ENCODE data around the gene SEC16B. TPM values are rescaled to one million over a fixed set of nuclear protein-coding genes. Genes with fewer than 3 reads are reported as not detected.

SEC16B gene
- total and polyA plus RNA-seq, 9 of the 15 experiments (the other 6 are each of a cell fraction or from before 2014, with no cell fraction given), result not detected

DNA sequence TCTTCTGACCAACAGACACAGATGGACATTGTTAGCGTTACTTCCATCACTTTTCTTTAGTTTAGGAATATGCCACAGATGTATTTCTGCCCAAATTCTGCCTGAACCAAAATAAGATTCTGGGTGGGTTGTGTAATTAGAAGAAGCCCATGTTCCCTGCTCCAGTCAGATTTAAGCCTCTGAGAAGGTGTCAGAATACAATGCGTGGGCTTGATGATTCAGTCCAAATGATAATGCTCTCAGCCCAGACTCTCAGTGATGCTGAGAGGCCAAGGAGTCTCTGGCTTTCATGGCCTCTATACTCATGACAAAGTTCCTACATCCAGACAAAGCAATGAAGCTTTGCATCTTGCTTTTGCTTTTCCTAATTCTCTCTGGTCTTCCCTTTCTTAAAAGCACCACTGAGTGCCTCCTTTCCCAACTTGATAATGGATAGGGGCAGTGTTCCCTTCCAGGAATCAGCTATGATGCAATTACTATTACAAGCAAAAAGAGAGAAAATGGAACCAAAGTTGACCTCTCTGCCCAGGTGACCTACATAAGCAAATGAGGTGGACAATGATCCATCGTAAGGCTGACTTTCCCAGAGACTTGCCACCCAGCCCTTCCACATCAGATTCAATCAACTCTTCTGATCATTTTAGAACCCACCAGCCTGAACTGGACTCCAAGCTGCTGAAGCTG lies 8.8 kb downstream of the SEC16B start:
- in situ Hi-C loops (cut with MboI), result no loop called here

More for the DNA sequence above, 8.8 kb downstream of the SEC16B start:
- Histone ChIP-seq H3K9ac (ENCODE audit: insufficient read depth in 1 of 2, low read depth in 2 of 2, low read length in 2 of 2) (no peak overlapping the region), H3K4me3 (no peak overlapping the region), H3K27me3 (ENCODE audit: control insufficient read depth in 2 of 2, insufficient read depth in 2 of 2, low read length in 2 of 2) (no peaks in the 10 kb centered on the region), H3K4me1 (replicated peaks in 1 of 2; ENCODE audit: control insufficient read depth in 2 of 2, insufficient read depth in 2 of 2, low read length in 2 of 2) (no peaks in the 10 kb centered on the region), H3K9me1 (ENCODE audit: control insufficient read depth, insufficient read depth, low read length) (no peaks in the 10 kb centered on the region), H3K79me2 (ENCODE audit: control insufficient read depth, insufficient read depth, low read length) (no peaks in the 10 kb centered on the region), H3K9me3 (replicated peaks; ENCODE audit: control insufficient read depth, insufficient read depth, low read depth, low read length) (no peaks in the 10 kb centered on the region), H4K20me1 (replicated peaks; ENCODE audit: control insufficient read depth, insufficient read depth, low read length) (no peaks in the 10 kb centered on the region), H3K27ac (ENCODE audit: extremely low read depth, low read depth, low read length) (no peak overlapping the region), H3K4me2 (ENCODE audit: insufficient read depth, low read length) (no peak overlapping the region), H3K36me3 (ENCODE audit: control insufficient read depth, insufficient read depth, low read length) (no peaks in the 10 kb centered on the region), H2AFZ (ENCODE audit: low read depth, low read length) (no peak overlapping the region)
- CTCF ChIA-PET (ENCODE audit: low intra/inter-chr PET ratio), result no interaction called here
- TF ChIP-seq SRSF3 (IDR thresholded peaks at IDR 0.05; ENCODE audit: insufficient read depth, low read length) (no peak), RFX5 (IDR thresholded peaks at IDR 0.05; ENCODE audit: low read depth, low read length) (no peak), HDAC8 (tag; IDR thresholded peaks at IDR 0.05) (no peak), LARP7 (IDR thresholded peaks at IDR 0.05) (no peak), NRF1 (conservative IDR thresholded peaks at IDR 0.05 in 1 of 2, IDR thresholded peaks at IDR 0.05 in 1 of 2) (no peak), ZNF778 (CRISPR knock-in tag; IDR thresholded peaks at IDR 0.05) (no peak), CCAR2 (IDR thresholded peaks at IDR 0.05; ENCODE audit: low read depth, low read length) (no peak), BHLHE40 (IDR thresholded peaks at IDR 0.05; ENCODE audit: low read length) (no peak), ZNF561 (CRISPR knock-in tag; conservative IDR thresholded peaks at IDR 0.05) (no peak), SMARCC2 (IDR thresholded peaks at IDR 0.05; ENCODE audit: low read depth) (no peak), ZNF398 (CRISPR knock-in tag; IDR thresholded peaks at IDR 0.05) (no peak), LEF1 (IDR thresholded peaks at IDR 0.05) (no peak)
- 2% methylated on average over 3 of the region's 3 CpGs for WGBS (ENCODE audit: insufficient coverage, low coverage, missing lambda C conversion rate)
- DNase-seq (ENCODE audit: extremely low read depth in 1 of 4, low spot score in 3 of 4) (no peak), FAIRE-seq (no peak), ATAC-seq (no peak)
- intact Hi-C loops (cut with micrococcal nuclease), result no loop called here
- POLR2A ChIA-PET, result no interaction called here
- no TSS peak for BruUV-seq (replicated peaks)

Data from K562 (cell line).